Activated CD8-positive, alpha-beta memory T cell treated with anti-CD3 and anti-CD28 coated beads, Interleukin-2, amount 50 U/mL, for 48 hours (primary cell): ENCODE measurements around the gene C1S.
"Not testable (repeated sequence)": the region's sequence is repeated elsewhere in the genome, so short reads cannot be mapped to it uniquely, and the experiment has no call there.

Source experiments
- DNase-seq: peaks from one replicate; pipeline ENCODE4 v3.0.0-alpha.2; 2020

The C1S gene

DNA sequence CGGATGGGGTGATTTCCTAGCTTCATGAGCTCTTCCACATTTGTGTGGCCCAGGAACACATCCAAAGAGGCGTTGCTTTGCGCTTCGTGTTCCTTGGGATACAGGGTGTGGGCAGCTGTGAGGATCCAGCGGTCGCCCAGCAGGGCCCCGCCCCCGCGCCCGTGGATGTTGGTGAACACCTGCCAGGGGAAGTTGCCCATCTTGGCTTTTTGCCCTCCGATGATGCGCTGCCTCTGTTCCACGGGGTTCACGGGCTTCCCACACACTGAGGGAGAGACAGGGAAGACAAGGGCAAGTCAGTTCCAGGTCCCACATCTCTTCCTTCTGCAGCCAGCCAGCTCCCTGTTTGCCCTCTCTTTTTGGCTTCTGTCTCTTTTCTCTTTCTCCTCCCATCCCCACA is 20.5 kb downstream of the C1S start:
- DNase-seq, result no peak

DNA sequence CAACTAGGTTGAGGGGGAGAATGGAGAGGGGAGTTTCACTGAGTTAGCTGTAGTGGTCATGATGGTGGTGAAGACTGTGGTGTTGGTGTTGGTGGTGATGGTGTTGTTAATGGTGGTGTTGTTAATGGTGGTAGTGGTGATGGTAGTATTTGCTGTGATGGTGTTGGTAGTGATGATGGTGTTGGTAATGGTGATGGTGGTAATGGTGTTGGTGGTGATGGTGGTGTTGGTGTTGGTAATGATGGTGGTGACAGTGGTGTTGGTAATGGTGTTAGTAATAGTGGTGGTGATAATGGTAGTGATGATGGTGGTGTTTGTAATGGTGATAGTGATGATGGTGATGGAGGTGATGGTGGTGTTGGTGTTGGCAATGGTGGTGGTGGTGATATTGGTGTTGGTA is 22.6 kb downstream of the C1S start:
- DNase-seq, result no peak

DNA sequence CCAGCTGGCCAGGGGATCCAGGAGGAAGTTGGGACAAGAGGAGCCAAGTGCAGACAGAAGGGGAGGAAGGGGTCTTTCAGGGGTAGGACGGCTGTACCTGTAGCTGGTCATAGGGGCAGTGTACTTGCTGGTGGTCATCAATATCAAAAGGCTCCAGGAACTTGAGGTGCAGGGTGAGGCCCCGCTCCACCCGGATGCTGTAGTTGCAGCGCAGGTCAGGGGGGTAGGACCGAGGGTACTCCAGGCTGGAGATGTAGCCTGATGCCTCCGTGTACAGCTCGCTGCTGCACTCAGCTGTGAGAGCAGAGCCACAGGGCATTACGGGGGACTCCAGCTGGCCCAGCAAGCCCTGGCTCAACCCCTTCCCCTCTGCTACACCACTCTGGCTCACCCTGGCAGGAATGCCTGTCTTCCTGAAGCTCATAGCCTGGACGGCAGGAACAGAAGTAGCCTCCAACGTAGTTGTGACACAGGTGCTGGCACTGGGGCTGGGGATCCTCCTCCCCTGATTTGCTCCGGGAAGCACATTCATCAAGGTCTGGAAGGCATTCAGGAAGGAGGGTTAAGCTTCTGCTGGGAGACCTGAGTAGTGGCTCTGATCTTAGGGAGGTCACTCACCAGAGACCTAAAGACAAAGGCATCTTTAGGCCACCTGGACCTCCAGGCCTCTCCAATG is 28.8 kb downstream of the C1S start:
- no peak for DNase-seq

- no peak for DNase-seq
Measured at GRCh38 chr12:7090222-7090998, 29.9 kb downstream of the C1S start.

- DNase-seq, result no peak
Measured at GRCh38 chr12:7091171-7091570, 30.7 kb downstream of the C1S start.

- DNase-seq, result no peak
Measured at GRCh38 chr12:7091660-7092228, 31.2 kb downstream of the C1S start.

DNA sequence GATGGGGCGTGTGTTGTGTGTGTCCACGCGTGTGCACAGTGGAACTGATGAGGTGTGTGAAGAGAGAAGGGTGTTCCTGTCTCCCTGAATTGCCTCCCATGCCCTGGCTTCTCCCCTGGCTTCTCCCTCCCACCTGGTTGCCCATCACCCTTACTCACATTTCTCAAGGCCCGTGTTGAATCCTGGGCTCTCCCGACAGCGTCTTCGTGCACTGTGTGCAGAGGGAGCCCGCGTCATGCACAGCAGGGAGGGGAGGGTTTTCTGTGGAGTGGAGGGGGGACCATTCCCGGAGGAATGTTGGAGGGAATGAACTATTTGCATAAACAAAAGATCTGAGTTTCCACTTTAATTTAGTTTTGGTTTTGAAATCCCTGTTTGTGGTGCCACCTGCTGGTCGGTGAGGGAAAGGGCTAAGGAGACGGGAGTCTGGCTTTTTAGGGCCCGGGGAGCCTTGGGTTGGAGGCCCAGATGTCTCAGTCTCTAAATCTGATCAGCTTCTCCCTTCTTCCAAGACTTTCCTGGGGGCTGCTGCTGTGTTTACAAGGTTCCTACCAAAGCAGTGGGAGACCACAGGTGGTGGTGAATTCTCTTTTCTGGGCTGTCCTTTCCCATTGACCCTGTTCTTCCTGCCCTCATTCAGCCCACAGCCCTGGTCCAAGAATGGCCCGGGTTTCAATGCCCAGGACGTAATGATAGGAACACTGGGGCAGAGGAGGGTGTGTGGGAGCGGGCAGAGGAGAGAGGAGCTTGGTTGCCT is 31.9 kb downstream of the C1S start, which contains the start of gene C1R:
Gene C1R (minus strand): TSS at position 217 of the 757 bp plus-strand sequence. CDS start 57 bp downstream, at position 160.
- DNase-seq, result peak; percentile 83

DNA sequence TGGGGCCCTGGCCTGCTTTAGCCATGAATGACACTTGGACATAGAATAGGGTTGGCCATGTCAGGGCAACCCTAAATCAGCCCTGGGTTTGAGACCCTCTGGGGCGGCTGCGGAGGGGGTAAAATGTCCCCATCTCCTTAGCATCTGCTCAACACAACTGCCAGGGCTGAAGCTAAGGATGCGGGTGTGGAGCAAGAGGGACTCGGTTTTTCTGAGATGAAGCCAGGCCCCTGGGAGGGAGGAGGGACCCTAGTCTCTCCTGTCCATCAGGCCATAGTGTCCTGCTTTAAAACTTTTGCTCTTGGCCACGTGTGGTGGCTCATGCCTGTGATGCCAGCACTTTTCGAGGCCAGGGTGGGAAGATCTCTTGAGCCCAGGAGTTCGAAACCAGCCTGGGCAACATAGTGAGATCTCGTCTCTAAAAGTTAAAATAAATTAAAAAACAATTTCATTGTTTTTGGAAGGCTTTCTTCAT is 32.5 kb downstream of the C1S start:
- no peak for DNase-seq

DNA sequence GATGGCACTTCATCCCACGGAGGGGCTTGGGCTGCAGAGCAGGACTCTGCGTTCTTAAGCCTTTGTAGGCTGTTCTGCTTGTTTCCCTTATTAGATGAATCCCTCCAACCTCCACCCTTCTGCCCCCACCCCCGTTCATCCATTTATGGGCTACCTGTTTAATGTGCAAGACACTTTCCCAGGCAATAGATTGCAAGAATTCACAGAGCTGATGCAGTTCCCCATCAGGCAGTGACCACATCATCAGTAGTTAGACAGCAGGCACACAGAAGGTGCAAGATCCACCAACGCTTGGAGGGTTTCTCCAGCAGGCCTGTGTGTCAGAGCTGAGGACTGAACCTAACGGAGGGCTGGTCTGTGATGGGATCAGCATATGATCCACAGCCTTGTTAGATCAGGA is 33.0 kb downstream of the C1S start:
- no peak for DNase-seq

GRCh38 chr12:7093892-7094291 is 33.4 kb downstream of the C1S start:
- no peak for DNase-seq

- no peak for DNase-seq
Measured at GRCh38 chr12:7096006-7096932, 35.8 kb downstream of the C1S start.

GRCh38 chr12:7096979-7097378 is 36.5 kb downstream of the C1S start:
- no peak for DNase-seq

GRCh38 chr12:7099290-7099996 is 38.9 kb downstream of the C1S start:
- no peak for DNase-seq

DNA sequence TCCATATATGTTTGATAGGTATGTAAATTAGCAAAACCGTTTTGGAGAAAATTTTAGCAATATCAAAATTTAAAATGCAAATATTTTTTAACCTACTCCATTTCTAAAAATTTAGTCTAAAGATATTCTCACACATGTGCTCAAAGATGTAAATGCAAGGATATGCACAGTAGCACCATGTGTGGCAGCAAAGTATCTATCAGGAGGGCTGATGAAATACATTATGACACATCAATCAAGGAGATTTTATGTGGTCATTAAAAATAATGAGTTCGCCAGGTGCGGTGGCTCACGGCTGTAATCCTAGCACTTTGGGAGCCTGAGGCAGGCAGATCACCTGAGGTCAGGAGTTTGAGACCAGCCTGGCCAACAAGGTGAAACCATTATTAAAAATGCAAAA is 39.7 kb downstream of the C1S start:
- DNase-seq, result no peak

DNA sequence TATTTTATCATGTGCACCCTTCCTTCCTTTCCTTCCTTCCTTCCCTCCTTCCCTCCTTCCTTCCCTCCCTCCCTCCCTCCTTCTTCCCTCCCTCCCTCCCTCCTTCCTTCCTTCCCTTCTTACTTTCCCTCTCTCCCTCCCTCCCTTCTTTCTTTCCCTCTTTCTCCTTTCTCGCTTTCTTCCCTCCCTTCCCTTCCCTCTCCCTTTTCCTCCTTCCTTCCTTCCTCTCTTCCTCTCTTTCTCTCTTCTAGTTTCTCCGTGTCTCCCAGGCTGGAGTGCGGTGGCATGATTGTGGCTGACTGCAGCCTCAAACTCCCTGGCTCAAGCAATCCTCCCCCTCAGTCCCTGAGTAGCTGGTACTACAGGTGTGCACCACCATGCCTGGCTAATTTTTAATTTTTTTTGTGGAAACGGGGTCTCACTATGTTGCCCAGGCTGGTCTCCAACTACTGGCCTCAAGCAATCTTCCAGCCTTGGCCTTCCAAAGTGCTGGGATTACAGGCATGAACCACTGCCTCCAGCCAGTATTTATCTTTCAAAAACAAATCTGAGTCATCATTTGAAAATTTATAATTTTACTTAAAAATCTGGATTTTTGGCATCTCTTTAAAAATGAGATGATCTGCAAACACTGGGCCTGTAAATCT is 40.7 kb downstream of the C1S start:
- no peak for DNase-seq

DNA sequence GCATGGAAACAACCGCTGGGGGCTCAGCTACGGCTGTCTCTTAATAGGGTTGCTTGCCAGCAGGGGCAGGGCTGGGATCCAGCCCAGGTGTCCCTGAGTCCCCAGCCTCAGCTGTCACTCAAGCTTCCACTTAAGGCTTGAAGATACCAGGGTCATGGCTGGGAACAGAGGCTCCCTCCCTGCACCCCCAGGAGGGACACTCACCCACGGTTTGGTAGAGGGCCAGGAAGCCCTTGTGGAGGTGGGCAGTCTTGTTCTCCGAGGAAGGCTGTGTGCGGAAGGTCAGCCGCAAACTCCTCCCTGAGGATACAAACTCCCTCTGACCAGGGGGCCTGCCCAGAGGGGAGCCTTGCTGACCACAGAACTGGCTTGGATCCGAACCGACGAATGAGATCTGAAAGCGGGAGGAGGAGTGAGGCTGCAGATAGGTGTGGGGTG is 41.2 kb downstream of the C1S start:
- no peak for DNase-seq

- DNase-seq, result no peak
Measured at GRCh38 chr12:7102582-7102981, 42.1 kb downstream of the C1S start.

DNA sequence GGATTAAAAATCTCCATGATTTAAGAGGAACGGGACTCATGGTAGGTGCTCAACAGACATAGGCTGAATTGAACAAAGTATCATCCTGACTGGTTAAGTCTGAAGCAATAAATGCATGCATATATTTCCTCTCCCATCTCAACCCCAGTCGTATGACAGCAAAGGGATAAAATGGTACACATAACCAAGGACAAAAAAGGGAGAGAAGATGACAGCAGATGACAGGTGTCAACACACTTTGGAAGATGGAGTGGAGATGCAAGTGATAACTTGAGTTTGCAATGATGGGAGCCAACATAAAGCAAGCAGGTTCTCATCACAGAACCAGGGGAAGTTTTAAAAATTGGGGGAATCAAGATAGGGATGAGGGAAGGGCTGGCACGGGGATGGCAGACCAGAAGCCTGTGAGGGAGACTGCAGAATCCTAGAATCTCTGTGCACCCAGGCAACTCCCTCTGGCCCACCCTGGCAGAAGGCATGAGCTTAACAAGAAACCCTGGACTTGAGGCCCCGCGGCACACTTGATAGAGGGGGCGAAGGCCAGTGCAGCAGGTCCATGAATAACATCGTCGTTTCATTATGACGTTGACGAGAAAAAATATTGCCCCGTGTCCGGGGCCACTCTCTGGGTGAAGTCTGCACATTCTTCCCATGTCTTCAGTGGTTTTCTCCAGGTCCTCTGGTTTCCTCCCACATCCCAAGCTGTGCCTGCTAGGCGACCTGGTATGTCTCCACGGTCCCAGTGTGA is 43.5 kb downstream of the C1S start:
- DNase-seq, result no peak

GRCh38 chr12:7106082-7106481 is 45.6 kb downstream of the C1S start:
- DNase-seq, result no peak

DNA sequence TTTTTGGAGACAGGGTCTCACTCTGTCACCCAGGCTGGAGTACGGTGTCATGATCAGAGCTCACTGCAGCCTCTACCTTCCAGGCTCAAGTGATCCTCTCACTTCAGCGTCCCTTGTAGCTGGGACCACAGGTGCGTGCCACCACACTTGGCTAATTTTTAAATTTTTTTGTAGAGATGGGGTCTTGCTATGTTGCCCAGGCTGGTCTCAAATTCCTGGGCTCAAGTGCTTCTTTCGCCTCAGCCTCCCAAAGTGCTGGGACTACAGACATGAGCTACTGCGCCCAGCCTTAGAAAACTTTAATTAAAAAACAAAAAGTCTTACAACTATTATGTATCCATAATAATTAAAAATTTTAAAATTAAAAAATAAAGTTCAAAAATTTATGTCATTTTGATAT is 46.7 kb downstream of the C1S start:
- DNase-seq, result not testable (repeated sequence)
